GM19452 (cell line): ENCODE data around the gene UBE2H.
"Not testable (repeated sequence)": the region's sequence is repeated elsewhere in the genome, so short reads cannot be mapped to it uniquely, and the experiment has no call there.

Experiments used
- ATAC-seq: cut with Tn5 transposase; IDR thresholded peaks from one replicate; pipeline ENCODE4 v1.9.1; 2021; ENCODE audit not compliant: unreplicated experiment

The UBE2H gene

DNA sequence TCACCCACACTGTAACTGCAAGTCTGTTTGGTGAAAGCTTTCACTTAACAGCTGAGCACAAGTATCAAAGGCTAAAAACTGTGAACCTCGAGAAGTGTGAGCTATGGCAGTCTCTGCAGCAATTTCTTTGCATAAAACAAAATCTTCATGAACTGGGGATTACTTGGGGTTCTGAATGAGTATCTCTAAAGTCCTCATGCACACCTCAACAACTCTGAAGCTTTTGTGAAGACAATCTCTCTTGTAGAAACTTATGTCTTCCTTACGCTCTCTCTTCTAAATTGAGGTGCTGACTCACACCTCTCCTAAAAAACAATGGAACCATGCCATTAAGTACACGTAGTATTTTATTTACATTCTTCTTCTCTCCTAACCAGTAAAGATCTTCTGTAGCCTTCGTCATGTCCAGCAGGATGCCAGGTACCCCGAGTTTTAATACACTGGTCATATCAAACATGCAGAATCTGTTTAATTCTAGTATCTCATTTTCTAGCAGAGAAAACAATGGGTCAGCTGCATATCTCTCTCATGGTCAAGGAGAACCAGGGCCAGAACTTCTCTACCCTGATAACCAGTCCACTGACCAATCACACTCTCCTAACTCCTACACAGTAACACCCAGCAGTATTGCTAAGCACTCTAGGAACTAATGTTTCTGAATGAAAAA lies 76.9 kb downstream of the UBE2H start:
- ATAC-seq = no peak

- no peak for ATAC-seq
Observed at GRCh38 chr7:129875160-129875559, 77.6 kb downstream of the UBE2H start.

DNA sequence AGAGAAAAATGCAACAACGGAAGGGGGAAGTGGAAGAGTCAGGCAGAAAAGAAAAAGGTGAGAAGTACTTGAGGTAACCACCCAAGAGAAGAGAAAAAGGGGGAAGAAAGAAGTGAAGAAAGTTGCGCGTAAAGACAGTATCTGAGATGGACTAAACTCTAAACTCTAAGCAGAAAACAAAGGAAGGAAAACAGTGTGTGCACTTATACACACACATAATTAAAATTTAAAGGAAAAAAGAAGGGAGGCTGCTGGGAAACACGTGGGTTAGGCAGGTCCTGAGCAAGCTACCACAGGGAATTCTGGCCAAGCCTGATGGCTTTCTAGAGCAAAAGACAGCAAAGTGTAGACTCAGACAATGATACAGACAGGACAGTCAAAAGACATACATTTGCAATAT lies 78.0 kb downstream of the UBE2H start:
- ATAC-seq = no peak

GRCh38 chr7:129872054-129872453 lies 80.7 kb downstream of the UBE2H start:
- ATAC-seq = no peak

GRCh38 chr7:129870668-129871067 lies 82.1 kb downstream of the UBE2H start:
- no peak for ATAC-seq

GRCh38 chr7:129866251-129866650 lies 86.5 kb downstream of the UBE2H start:
- ATAC-seq = no peak

DNA sequence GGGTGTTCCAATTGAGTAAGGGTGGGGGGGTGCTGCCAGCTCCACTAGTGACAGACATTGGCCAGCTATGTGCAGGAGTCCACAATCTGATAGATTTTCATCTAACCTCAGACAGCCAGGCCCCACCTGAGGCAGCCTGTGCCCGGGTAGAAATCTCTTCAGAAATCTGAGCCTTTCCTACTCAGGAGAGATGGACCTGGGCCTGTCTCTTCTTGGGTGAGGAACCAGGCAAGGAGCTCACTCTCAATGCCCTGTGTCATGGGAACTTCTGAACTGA lies 86.9 kb downstream of the UBE2H start:
- no peak for ATAC-seq

DNA sequence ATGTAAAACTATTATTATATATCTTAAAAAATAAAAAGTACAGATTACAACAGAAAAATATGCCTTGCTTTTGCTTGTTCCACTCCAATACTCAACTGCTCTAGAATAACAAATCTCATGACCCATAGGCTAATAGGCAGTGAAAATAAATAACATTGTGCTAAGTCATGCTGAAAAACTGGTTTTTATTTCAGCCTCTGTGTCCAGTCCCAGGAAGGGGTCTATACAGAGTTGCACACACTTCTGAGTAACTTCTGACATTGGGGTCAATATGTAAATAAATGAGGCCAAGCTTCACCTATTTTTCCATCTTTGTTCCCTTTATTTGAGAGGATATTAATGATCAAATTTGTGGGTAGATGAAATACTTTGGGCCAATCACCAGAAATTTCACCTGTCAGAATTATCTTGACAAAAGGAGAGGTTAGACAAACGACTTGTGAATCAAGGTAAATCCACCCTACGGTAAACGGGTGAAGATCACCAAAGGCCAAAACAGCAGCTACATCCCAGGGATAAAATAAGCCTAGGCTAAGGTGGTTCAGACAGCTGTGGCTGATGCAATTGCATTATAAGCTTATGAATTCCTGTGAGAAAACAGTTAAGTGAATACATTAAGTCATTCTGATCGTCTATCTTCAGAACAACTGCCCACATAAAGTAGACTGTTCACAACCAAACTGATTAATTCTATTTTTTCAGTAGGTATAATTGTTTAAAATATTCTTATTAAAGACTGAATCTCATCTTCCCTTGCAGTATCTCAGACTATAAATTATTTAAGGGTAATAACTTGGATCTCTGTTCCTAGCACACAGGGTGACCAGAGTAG lies 87.5 kb downstream of the UBE2H start:
- ATAC-seq = no peak

DNA sequence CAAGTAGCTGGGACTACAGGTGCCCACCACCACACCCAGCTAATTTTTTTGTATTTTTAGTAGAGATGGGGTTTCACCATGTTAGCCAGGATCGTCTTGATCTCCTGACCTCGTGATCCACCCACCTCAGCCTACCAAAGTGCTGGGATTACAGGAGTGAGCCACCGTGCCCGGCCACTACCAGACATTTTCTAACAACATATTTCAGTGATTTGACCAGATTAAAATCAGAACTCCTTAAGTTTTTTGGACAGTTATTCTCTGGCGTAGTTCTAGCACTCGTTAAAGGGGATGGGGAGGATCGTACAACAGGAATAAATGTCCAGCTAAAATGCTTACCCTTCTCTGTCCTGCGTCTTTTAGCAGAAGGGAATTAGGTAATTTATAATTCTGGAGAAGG lies 88.1 kb downstream of the UBE2H start:
- not testable (repeated sequence) for ATAC-seq

GRCh38 chr7:129864042-129864441 lies 88.7 kb downstream of the UBE2H start:
- ATAC-seq = no peak

- no peak for ATAC-seq
Observed at GRCh38 chr7:129862682-129863081, 90.1 kb downstream of the UBE2H start.

- not testable (repeated sequence) for ATAC-seq
Observed at GRCh38 chr7:129860784-129861183, 92.0 kb downstream of the UBE2H start.

DNA sequence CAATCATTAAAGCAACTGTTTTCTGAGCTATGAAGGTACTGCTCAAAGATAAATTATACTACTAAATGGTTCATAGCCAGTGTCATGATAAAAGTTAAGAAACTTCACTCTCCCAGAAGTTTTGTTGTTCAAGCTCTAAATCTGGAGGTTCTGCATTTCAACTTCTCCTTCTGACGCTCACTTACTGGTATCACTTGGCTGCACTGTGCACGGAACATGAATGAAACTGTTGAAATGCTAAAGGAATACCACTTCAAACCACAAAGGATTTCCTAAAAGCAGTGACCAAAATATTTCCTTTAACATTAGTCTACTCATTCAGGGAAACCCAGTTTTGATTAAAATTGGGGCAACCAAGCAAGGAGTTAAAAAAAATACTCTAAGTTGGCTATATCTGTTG lies 93.6 kb downstream of the UBE2H start:
- no peak for ATAC-seq

DNA sequence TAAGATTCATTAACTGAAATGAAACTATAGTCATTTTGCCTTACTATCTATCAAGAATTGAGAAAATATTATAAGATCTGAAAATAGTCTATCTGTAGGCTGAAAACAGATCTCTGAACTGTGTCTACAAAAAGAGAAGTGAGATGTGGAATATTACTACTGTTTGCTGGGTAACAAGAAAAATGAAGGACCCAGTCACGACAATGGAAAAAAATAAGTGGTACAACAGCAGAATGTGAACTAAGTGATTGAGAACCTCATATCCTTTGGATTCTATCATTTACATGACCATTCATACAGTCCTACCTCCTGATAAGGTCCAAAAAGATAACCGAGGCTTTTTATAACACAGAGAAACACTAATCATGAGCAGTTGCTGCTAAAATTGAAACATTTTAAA lies 94.3 kb downstream of the UBE2H start:
- no peak for ATAC-seq

GRCh38 chr7:129857313-129857712 lies 95.4 kb downstream of the UBE2H start:
- ATAC-seq = no peak

- ATAC-seq = no peak
Observed at GRCh38 chr7:129855935-129856717, 96.6 kb downstream of the UBE2H start.

DNA sequence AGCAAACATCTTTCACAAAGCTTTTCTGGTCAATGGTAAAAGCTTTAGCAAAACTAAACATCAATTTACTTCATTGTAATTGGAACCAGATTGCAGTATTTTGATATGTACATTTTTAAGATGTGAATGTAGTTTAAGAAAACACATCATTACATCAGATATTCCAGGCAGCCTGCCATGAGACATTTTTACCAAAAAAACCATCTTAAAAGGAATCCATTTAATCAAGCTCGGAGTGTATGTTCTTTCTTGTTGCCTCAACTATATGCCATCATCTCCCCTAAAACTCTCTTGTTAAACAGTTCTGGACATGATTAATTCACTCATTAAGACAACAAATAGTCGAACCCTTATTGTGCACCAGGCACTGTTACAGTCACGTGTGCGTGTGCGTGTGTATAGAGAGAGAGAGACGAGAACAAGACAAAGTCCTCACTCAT lies 97.5 kb downstream of the UBE2H start:
- ATAC-seq = no peak

DNA sequence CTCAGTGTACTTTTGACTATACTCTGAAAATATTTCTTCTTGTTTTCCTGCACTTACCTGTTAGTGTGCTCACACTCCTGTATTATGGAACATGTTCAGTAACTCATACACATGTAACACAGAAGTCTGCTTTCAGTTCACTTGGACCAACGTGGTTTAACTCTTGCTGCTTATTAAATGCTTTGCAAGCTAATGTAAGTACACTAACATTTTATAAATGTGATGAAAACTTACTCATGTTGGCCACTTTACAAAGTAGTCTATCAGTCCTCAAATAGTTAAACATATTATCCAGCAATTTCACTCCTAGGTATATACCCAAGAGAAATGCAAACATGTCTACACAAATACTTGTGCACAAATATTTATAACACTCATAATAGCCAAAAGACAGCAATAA lies 98.4 kb downstream of the UBE2H start:
- ATAC-seq = no peak

DNA sequence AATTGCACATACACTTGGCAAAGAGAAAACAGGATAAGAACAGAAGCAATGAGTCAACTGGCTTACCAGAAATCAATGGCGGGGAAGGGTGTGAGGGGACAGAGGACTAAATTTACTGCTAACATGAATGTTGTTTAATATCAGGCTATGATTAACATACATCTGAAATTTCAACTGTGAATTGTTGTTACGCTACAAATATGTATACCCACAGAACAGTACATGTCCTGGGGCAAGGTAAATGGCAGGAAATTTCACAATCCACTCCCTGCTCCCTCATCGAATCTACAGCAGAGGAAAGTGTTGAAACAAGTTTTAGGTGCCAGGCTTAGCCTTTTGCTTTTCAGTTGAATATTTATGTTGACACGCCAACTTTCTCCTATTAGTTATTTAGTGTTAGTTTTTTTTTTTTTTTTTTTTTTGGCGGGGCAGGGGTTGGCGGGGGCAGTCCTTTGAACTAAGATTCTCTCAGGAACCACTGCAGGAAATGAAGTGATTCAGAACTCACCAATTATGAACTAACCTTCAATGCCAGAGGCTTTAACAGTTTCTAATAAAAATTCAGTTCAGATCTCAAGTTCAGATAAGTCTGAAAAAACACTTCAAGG lies 99.0 kb downstream of the UBE2H start:
- ATAC-seq = no peak

DNA sequence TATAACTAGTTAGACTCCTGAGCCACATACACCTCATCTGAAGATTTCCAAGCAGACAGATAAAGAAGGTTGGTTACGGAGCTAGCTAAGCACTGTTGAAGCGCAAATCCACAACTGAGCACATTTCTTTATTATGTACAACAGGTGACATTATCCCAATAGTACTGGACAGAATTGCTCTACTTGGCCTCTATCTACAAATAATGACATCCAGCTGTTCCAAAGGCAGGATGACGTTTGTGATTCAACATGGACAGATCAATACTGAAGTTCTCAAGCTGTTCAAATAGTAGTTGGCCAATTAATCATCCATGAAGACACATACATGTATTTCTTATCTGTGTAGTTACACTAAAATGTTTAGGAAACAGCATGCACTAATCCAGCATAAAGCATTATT lies 101.0 kb downstream of the UBE2H start:
- ATAC-seq = no peak

DNA sequence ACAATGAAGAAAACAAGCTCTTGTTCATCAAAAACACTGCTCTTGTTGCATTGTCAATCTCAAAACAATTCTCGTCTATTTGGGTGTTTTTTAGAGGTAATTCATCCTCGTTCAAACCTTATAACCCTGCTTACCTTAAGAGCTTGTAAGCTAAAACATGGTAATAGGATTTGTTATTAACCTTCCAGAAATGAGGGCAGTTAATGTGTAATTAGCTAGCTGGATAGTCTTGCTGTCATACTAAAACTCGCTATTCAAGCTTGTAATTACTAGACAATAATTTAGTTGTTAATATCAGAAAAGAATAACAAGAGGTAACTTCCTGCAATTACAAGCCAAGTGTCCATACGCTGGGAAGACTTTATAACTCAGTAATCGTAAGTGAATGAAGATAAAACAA lies 101.6 kb downstream of the UBE2H start:
- ATAC-seq = no peak

- no peak for ATAC-seq
Observed at GRCh38 chr7:129848436-129848835, 104.3 kb downstream of the UBE2H start.
